Fibroblast of lung (primary cell): Measurements from ENCODE around the gene WWOX.

Experiments used
- EZH2 ChIP-seq: IDR thresholded peaks from 2 replicates; pipeline ENCODE4 v1.5.1; 2012; ENCODE audit warnings: low read length, control low read depth, mild to moderate bottlenecking; ENCODE audit errors: missing control alignments
- TF ChIP-seq, protein P1 (sequence below), 2 donors: IDR thresholded peaks in 1 of 2; conservative IDR thresholded peaks in 1 of 2; 1 replicate in 1 of 2; 2 replicates in 1 of 2; pipeline ENCODE4 v1.5.1; 2011 to 2012; ENCODE audit warnings: low read length in 2 of 2, control low read depth in 1 of 2, inconsistent platforms in 1 of 2, low read depth in 1 of 2, mild to moderate bottlenecking in 1 of 2

DNA sequence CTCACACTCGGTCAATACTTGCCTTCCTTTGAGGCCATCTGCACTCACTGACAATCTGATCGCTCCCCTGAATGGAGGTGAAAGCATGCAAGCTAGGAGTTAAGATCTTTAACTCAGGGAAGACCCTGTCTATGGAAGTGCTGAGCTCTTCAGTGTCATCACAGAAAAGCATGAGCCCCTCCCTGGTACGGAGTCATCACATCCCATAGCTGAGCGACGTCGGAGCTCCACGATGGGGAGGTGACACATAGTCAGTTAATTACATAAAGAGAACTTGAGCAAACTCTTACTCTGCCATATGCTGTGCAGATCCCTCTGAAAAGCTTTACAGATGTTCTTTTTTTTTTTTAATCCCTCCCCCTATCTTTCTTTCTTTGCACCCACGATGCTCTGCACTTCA, 463.2 kb downstream of the WWOX start:
- TF ChIP-seq, protein P1, sequence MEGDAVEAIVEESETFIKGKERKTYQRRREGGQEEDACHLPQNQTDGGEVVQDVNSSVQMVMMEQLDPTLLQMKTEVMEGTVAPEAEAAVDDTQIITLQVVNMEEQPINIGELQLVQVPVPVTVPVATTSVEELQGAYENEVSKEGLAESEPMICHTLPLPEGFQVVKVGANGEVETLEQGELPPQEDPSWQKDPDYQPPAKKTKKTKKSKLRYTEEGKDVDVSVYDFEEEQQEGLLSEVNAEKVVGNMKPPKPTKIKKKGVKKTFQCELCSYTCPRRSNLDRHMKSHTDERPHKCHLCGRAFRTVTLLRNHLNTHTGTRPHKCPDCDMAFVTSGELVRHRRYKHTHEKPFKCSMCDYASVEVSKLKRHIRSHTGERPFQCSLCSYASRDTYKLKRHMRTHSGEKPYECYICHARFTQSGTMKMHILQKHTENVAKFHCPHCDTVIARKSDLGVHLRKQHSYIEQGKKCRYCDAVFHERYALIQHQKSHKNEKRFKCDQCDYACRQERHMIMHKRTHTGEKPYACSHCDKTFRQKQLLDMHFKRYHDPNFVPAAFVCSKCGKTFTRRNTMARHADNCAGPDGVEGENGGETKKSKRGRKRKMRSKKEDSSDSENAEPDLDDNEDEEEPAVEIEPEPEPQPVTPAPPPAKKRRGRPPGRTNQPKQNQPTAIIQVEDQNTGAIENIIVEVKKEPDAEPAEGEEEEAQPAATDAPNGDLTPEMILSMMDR (conservative IDR thresholded peaks at IDR 0.05 in 1 of 2, IDR thresholded peaks at IDR 0.05 in 1 of 2; ENCODE audit: low read depth in 1 of 2, low read length in 2 of 2): no peak
- no peak for TF ChIP-seq EZH2
